ENCODE data around the gene SLC8A1.

SLC8A1 gene

DNA sequence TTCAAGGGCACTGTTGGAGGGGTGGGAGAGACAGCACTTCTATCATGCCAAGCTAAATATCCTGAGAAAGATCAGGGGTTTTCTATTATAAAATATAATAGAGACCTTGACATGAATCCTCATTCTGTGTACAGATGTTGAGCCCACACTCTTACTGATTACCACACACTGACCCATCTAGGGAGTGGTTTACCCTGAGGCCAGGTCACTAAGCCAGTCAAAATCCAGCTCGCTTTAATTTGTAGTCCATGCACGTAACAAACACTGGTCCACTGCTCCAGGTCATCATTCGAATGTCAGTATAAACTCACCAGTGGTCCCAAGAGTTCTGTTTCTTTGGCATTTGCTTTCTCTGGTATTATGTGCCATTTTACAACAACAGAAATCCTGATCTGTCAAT is 96.4 kb downstream of the SLC8A1 start:
- Histone ChIP-seq H3K4me3 (ENCODE audit: low read depth in 1 of 2, low read length in 1 of 2) (no peak overlapping the region), H3K9me3 (no peaks in the 10 kb centered on the region), H3K27me3 (no peaks in the 10 kb centered on the region), H3K27ac (no peak overlapping the region), H3K36me3 (no peaks in the 10 kb centered on the region), H3K4me1 (ENCODE audit: control insufficient read depth in 1 of 2, insufficient read depth in 1 of 2, low read depth in 1 of 2, low read length in 1 of 2) (no peaks in the 10 kb centered on the region)
- TF ChIP-seq, protein P1, sequence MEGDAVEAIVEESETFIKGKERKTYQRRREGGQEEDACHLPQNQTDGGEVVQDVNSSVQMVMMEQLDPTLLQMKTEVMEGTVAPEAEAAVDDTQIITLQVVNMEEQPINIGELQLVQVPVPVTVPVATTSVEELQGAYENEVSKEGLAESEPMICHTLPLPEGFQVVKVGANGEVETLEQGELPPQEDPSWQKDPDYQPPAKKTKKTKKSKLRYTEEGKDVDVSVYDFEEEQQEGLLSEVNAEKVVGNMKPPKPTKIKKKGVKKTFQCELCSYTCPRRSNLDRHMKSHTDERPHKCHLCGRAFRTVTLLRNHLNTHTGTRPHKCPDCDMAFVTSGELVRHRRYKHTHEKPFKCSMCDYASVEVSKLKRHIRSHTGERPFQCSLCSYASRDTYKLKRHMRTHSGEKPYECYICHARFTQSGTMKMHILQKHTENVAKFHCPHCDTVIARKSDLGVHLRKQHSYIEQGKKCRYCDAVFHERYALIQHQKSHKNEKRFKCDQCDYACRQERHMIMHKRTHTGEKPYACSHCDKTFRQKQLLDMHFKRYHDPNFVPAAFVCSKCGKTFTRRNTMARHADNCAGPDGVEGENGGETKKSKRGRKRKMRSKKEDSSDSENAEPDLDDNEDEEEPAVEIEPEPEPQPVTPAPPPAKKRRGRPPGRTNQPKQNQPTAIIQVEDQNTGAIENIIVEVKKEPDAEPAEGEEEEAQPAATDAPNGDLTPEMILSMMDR (IDR thresholded peaks at IDR 0.05), result no peak

DNA sequence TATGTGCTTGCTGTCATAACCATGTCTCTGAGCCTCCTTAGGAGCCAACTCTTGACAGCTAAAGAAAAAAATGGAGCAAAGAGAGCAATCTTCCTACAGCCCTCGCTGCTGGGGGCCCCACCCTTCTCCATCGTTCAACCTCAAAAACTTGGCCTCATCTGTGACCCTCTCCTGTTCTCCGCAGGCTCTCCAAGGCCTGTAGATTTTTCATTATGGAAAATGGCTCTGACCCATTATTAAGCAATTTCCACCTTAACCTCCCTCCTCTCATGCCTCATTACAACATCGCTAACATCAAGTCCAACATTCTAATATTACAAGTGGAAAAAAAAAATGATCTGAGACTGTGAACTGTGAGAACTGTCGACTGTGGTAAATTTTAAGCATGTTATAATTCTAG is 98.7 kb downstream of the SLC8A1 start:
- H3K36me3 ChIP-seq, result no peaks in the 10 kb centered on the region
- H3K9me3 ChIP-seq, result no peaks in the 10 kb centered on the region
- no peaks in the 10 kb centered on the region for H3K27me3 ChIP-seq
- H3K4me1 ChIP-seq (ENCODE audit: control insufficient read depth in 1 of 2, insufficient read depth in 1 of 2, low read depth in 1 of 2, low read length in 1 of 2), result no peaks in the 10 kb centered on the region
- no peak overlapping the region for H3K4me3 ChIP-seq (ENCODE audit: low read depth in 1 of 2, low read length in 1 of 2)
- TF ChIP-seq, protein P1 (IDR thresholded peaks at IDR 0.05), result no peak
- no peak overlapping the region for H3K27ac ChIP-seq

DNA sequence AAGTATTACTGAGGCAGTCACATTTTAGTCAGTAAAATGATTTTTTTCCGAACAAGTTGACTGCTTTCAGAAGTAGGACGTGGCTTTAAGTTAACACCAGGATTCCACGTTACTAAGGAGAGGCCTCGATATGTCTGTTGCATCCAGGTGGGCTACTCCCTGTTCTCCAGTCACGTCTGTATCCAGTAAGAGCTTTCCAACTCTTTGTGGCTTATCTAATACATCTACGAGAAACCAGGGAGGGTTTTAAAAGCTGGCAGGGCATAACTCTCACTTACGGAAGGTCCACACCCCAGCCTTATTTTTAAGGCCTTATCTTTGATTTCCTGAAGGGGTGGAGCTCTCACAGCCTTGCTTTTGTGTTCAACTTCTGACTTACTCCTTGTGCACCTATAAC is 99.2 kb downstream of the SLC8A1 start:
- H3K27me3 ChIP-seq, result no peaks in the 10 kb centered on the region
- H3K4me3 ChIP-seq (ENCODE audit: low read depth in 1 of 2, low read length in 1 of 2), result no peak overlapping the region
- no peaks in the 10 kb centered on the region for H3K9me3 ChIP-seq
- no peaks in the 10 kb centered on the region for H3K36me3 ChIP-seq
- H3K27ac ChIP-seq, result no peak overlapping the region
- H3K4me1 ChIP-seq (ENCODE audit: control insufficient read depth in 1 of 2, insufficient read depth in 1 of 2, low read depth in 1 of 2, low read length in 1 of 2), result no peaks in the 10 kb centered on the region
- TF ChIP-seq, protein P1 (IDR thresholded peaks at IDR 0.05), result no peak

DNA sequence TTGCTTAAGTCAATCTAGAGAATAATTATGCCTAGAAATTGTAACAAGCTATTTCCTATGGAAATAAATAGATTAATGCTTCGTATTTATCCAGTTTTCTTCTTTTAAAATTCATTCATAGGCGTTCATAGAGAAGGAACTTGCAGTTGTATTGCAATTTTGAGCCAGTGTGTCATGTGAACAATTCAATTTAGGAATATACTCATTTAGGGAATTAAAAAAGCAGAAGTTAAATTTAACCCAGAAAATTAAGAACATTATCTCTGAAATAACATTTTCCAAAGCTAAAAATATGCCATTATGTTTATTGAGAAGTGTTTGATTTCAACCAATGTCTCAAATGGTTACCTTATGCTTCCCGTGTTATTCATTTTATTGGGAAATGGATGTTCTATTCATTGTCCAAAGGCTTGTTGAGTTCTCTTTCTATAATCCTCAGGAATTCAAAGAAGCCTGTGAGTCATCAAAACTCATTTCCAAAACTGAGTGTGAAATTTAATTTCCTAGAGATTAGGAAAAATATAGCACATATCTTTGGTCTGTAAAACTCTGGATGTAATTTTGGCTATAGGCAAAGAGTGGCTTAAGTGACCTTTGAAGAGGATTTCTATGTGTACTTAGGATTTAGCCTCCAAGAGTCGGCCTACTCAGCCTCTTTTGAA is 99.7 kb downstream of the SLC8A1 start:
- Histone ChIP-seq H3K9me3 (no peaks in the 10 kb centered on the region), H3K27me3 (no peaks in the 10 kb centered on the region), H3K27ac (no peak overlapping the region), H3K36me3 (no peaks in the 10 kb centered on the region), H3K4me1 (ENCODE audit: control insufficient read depth in 1 of 2, insufficient read depth in 1 of 2, low read depth in 1 of 2, low read length in 1 of 2) (no peaks in the 10 kb centered on the region), H3K4me3 (ENCODE audit: low read depth in 1 of 2, low read length in 1 of 2) (no peak overlapping the region)
- TF ChIP-seq, protein P1 (IDR thresholded peaks at IDR 0.05), result no peak

DNA sequence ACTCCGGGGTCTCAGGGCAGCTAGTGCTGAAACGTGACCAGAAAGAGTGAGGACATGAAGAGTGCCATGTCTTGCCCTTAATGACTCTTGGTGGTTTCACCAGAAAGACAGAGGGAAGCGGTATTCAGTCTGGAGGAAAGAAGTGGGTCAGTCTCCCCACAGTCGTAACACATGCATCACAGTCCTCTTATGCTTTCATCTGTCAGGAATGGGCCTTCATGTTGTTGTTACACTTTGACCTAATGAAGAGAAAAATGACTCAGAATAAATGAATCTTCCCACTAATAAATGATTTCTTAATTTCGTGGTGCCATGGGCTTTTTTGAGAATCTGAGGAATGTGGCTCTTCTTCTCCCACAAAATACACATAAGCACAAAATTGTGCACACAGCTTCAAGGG is 103.2 kb downstream of the SLC8A1 start:
- H3K36me3 ChIP-seq, result no peaks in the 10 kb centered on the region
- H3K27ac ChIP-seq, result no peak overlapping the region
- H3K9me3 ChIP-seq, result no peaks in the 10 kb centered on the region
- H3K27me3 ChIP-seq, result no peaks in the 10 kb centered on the region
- H3K4me3 ChIP-seq (ENCODE audit: low read depth in 1 of 2, low read length in 1 of 2), result no peak overlapping the region
- H3K4me1 ChIP-seq (ENCODE audit: control insufficient read depth in 1 of 2, insufficient read depth in 1 of 2, low read depth in 1 of 2, low read length in 1 of 2), result no peaks in the 10 kb centered on the region
- TF ChIP-seq, protein P1 (IDR thresholded peaks at IDR 0.05), result no peak
